Diencephalon (tissue), 1 donor: ENCODE measurements around the gene OCSTAMP. TPM values are rescaled to one million over a fixed set of nuclear protein-coding genes. Genes with fewer than 3 reads are reported as not detected.

Experiments
- total RNA-seq: library from RNA; depleted of rRNA; stranded (reverse); fragments of >200 nt; gene quantifications from one replicate; pipeline ENCODE4 v1.2.3, GENCODE V29; 2014

The OCSTAMP gene, protein sequence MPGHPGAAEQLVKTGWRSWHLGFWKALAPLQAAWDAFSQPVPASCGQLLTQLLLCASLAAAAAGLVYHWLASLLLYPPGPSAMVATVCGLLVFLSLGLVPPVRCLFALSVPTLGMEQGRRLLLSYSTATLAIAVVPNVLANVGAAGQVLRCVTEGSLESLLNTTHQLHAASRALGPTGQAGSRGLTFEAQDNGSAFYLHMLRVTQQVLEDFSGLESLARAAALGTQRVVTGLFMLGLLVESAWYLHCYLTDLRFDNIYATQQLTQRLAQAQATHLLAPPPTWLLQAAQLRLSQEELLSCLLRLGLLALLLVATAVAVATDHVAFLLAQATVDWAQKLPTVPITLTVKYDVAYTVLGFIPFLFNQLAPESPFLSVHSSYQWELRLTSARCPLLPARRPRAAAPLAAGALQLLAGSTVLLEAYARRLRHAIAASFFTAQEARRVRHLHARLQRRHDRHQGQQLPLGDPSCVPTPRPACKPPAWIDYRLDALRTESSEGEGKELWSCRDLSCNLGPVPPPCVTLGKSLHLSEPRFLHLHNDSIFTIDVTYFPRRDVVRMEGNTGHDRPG
- total RNA-seq = not detected

GRCh38 chr20:46550461-46550860, at the start of gene OCSTAMP:
Gene OCSTAMP (minus strand): TSS chr20:46550654. CDS start chr20:46550560, 94 bp downstream.

DNA sequence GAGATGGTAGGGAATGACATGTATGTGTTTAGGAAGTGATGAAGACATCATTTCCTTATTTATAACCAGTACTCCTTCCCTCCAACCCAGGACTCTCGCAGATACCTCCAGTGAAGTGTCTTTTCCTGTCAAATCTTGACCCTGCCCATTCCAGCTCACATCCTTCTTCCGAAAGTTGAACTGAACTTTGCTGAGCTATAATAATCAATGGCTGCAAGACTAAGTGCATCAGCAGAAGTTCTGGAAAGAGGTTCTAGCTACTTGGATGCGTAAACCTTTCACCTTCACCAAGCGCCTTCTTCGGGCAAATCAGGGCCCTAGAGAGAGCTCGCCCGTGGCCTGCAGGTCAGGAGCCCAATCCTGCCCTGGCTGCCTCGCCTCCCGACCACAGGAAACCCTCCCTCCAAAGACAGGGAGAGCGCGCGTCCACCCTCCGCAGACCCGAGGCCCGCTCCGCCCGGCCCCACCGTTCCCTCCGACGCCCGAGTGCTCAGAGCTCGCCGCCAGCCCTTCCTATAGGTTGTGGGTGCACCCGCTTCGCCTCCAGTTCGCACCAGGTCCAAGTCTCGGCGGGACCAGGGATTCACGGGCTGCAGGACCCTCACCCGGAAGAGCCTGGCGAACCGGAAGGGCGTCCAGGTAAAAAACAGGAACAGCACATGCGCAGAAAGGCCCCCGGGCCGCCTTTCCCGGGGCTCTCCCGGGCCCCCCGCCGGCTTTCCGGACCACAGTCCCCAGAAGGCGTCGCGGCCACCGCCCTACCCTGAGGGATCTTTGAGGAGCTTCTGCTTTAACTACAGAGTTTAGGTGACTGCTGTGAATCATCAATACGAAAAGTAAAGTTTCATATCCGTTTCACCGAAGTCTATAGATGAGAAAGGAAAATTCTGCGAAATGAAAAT, 37.3 kb downstream of the OCSTAMP start, which contains the start of gene ZNF334:
Gene ZNF334 (minus strand): TSS at position 617 of the 902 bp plus-strand sequence. CDS start 1,457 bp downstream, outside the sequence.

Other genes starting within 250 kb of the OCSTAMP start
- gene CDH22, start 242.2 kb downstream of the OCSTAMP start, total RNA-seq = 5.1 TPM
- 60.7 TPM for gene ELMO2, start 144.0 kb downstream of the OCSTAMP start, total RNA-seq
- gene ZNF334, start 37.1 kb downstream of the OCSTAMP start, total RNA-seq = 16.1 TPM
- gene SLC13A3, start 100.8 kb upstream of the OCSTAMP start, total RNA-seq = 6.9 TPM
- 32.8 TPM for gene TP53RK, start 138.8 kb upstream of the OCSTAMP start, total RNA-seq
- 8.8 TPM for gene SLC2A10, start 159.0 kb upstream of the OCSTAMP start, total RNA-seq